Measurements from ENCODE around the gene S100A16.

GRCh38 chr1:153633161-153633753, 20.3 kb upstream of the S100A16 start:
- TF ChIP-seq CTCF (conservative IDR thresholded peaks at IDR 0.05; ENCODE audit: low read length) (no peak), EZH2phosphoT487 (IDR thresholded peaks at IDR 0.05; ENCODE audit: borderline replicate concordance, low read depth, low read length) (no peak)
